ENCODE measurements around the gene MRRF.

MRRF gene

GRCh38 chr9:122226142-122226757, 38.4 kb upstream of the MRRF start:
- Histone ChIP-seq H3K9me3 (ENCODE audit: low read depth, low read length) (no peaks in the 10 kb centered on the region), H3K36me3 (ENCODE audit: insufficient read depth, low read length) (no peaks in the 10 kb centered on the region), H3K27ac (no peak overlapping the region), H3K9ac (ENCODE audit: insufficient read length) (no peak overlapping the region), H3K4me3 (no peak overlapping the region)
- TF ChIP-seq FOXP2 (optimal IDR thresholded peaks at IDR 0.05; ENCODE audit: control extremely low read depth, extremely low read length, insufficient read depth) (no peak), EZH2 (IDR thresholded peaks at IDR 0.05) (peak; percentile 81), POLR2AphosphoS5 (IDR thresholded peaks at IDR 0.05; ENCODE audit: borderline replicate concordance, low read depth, low read length) (no peak)
- DNase-seq (ENCODE audit: low read depth, low spot score), result no peak

GRCh38 chr9:122226758-122227574, 37.7 kb upstream of the MRRF start:
- Histone ChIP-seq H3K27ac (no peak overlapping the region), H3K9me3 (ENCODE audit: low read depth, low read length) (no peaks in the 10 kb centered on the region), H3K4me3 (no peak overlapping the region), H3K9ac (ENCODE audit: insufficient read length) (no peak overlapping the region), H3K36me3 (ENCODE audit: insufficient read depth, low read length) (no peaks in the 10 kb centered on the region)
- DNase-seq (ENCODE audit: low read depth, low spot score), result no peak
- TF ChIP-seq EZH2 (IDR thresholded peaks at IDR 0.05), result peak; percentile 65
- no peak for TF ChIP-seq POLR2AphosphoS5 (IDR thresholded peaks at IDR 0.05; ENCODE audit: borderline replicate concordance, low read depth, low read length)
- no peak for TF ChIP-seq FOXP2 (optimal IDR thresholded peaks at IDR 0.05; ENCODE audit: control extremely low read depth, extremely low read length, insufficient read depth)

GRCh38 chr9:122227575-122227900, 37.1 kb upstream of the MRRF start:
- Histone ChIP-seq H3K36me3 (ENCODE audit: insufficient read depth, low read length) (no peaks in the 10 kb centered on the region), H3K4me3 (no peak overlapping the region), H3K27ac (no peak overlapping the region), H3K9me3 (ENCODE audit: low read depth, low read length) (no peaks in the 10 kb centered on the region), H3K9ac (ENCODE audit: insufficient read length) (no peak overlapping the region)
- DNase-seq (ENCODE audit: low read depth, low spot score), result no peak
- TF ChIP-seq POLR2AphosphoS5 (IDR thresholded peaks at IDR 0.05; ENCODE audit: borderline replicate concordance, low read depth, low read length), result no peak
- no peak for TF ChIP-seq FOXP2 (optimal IDR thresholded peaks at IDR 0.05; ENCODE audit: control extremely low read depth, extremely low read length, insufficient read depth)
- TF ChIP-seq EZH2 (IDR thresholded peaks at IDR 0.05), result no peak

GRCh38 chr9:122228191-122228567, 36.5 kb upstream of the MRRF start:
- Histone ChIP-seq H3K9ac (ENCODE audit: insufficient read length) (no peak overlapping the region), H3K9me3 (ENCODE audit: low read depth, low read length) (no peaks in the 10 kb centered on the region), H3K27ac (no peak overlapping the region), H3K36me3 (ENCODE audit: insufficient read depth, low read length) (no peaks in the 10 kb centered on the region), H3K4me3 (peak overlapping the region; percentile 67)
- TF ChIP-seq FOXP2 (optimal IDR thresholded peaks at IDR 0.05; ENCODE audit: control extremely low read depth, extremely low read length, insufficient read depth), result no peak
- no peak for TF ChIP-seq POLR2AphosphoS5 (IDR thresholded peaks at IDR 0.05; ENCODE audit: borderline replicate concordance, low read depth, low read length)
- no peak for TF ChIP-seq EZH2 (IDR thresholded peaks at IDR 0.05)
- DNase-seq (ENCODE audit: low read depth, low spot score), result no peak

GRCh38 chr9:122228568-122229484, 35.9 kb upstream of the MRRF start, which contains the start of gene LHX6:
Gene LHX6 (minus strand): TSS chr9:122228957. CDS start chr9:122228740, 217 bp downstream.
- no peaks in the 10 kb centered on the region for H3K36me3 ChIP-seq (ENCODE audit: insufficient read depth, low read length)
- H3K27ac ChIP-seq, result no peak within 1 kb of the TSS
- no peak within 1 kb of the TSS for H3K9ac ChIP-seq (ENCODE audit: insufficient read length)
- peak within 1 kb of the TSS; percentile 67 for H3K4me3 ChIP-seq
- H3K9me3 ChIP-seq (ENCODE audit: low read depth, low read length), result no peaks in the 10 kb centered on the region
- peak; percentile 99 for TF ChIP-seq EZH2 (IDR thresholded peaks at IDR 0.05)
- TF ChIP-seq POLR2AphosphoS5 (IDR thresholded peaks at IDR 0.05; ENCODE audit: borderline replicate concordance, low read depth, low read length), result no peak
- TF ChIP-seq FOXP2 (optimal IDR thresholded peaks at IDR 0.05; ENCODE audit: control extremely low read depth, extremely low read length, insufficient read depth), result no peak
- no peak for DNase-seq (ENCODE audit: low read depth, low spot score)

- H3K4me3 ChIP-seq, result no peak overlapping the region
- no peak for DNase-seq (ENCODE audit: low read depth, low spot score)
- no peak for TF ChIP-seq EZH2 (IDR thresholded peaks at IDR 0.05)
- TF ChIP-seq POLR2AphosphoS5 (IDR thresholded peaks at IDR 0.05; ENCODE audit: borderline replicate concordance, low read depth, low read length), result no peak
- no peak for TF ChIP-seq FOXP2 (optimal IDR thresholded peaks at IDR 0.05; ENCODE audit: control extremely low read depth, extremely low read length, insufficient read depth)
- H3K36me3 ChIP-seq (ENCODE audit: insufficient read depth, low read length), result no peaks in the 10 kb centered on the region
- H3K27ac ChIP-seq, result no peak overlapping the region
- no peaks in the 10 kb centered on the region for H3K9me3 ChIP-seq (ENCODE audit: low read depth, low read length)
- H3K9ac ChIP-seq (ENCODE audit: insufficient read length), result no peak overlapping the region
Observed at GRCh38 chr9:122229485-122229837, 35.2 kb upstream of the MRRF start.

GRCh38 chr9:122232796-122233306, 31.8 kb upstream of the MRRF start:
- Histone ChIP-seq H3K9ac (ENCODE audit: insufficient read length) (no peak overlapping the region), H3K9me3 (ENCODE audit: low read depth, low read length) (no peaks in the 10 kb centered on the region)
- TF ChIP-seq FOXP2 (optimal IDR thresholded peaks at IDR 0.05; ENCODE audit: control extremely low read depth, extremely low read length, insufficient read depth), result no peak
- TF ChIP-seq EZH2 (IDR thresholded peaks at IDR 0.05), result no peak
- no peak for TF ChIP-seq POLR2AphosphoS5 (IDR thresholded peaks at IDR 0.05; ENCODE audit: borderline replicate concordance, low read depth, low read length)

More at GRCh38 chr9:122232796-122233306, 31.8 kb upstream of the MRRF start:
- DNase-seq (ENCODE audit: low read depth, low spot score), result no peak
- Histone ChIP-seq H3K27ac (no peak overlapping the region), H3K36me3 (ENCODE audit: insufficient read depth, low read length) (no peaks in the 10 kb centered on the region), H3K4me3 (no peak overlapping the region)
